GM12892 (cell line): Measurements from ENCODE around the gene TMCC2. TPM values are rescaled to one million over a fixed set of nuclear protein-coding genes. Genes with fewer than 3 reads are reported as not detected.
"Not testable (repeated sequence)": the region's sequence is repeated elsewhere in the genome, so short reads cannot be mapped to it uniquely, and the experiment has no call there.

Source experiments
- DNase-seq: peaks from one replicate; pipeline ENCODE4 v3.0.0; 2011; ENCODE audit not compliant: insufficient read length
- FAIRE-seq: peaks from 2 replicates; lab custom pipeline; 2011; peaks lifted over from hg19 to GRCh38; lab: Jason Lieb, UNC
- POLR2A ChIP-seq: IDR thresholded peaks from 2 replicates; pipeline ENCODE4 v1.6.1; 2011; ENCODE audit warnings: low read depth, low read length, control low read depth
- POLR2AphosphoS5 ChIP-seq: IDR thresholded peaks from 2 replicates; pipeline ENCODE4 v1.6.1; 2011; ENCODE audit warnings: low read depth, low read length, control low read depth
- TAF1 ChIP-seq: IDR thresholded peaks from 2 replicates; pipeline ENCODE4 v1.6.1; 2011; ENCODE audit warnings: low read depth, mild to moderate bottlenecking, control low read depth, low read length, borderline replicate concordance
- polyA plus RNA-seq: library from polyadenylated mRNA; unstranded; fragments of >200 nt; gene quantifications from one replicate; pipeline ENCODE4 v1.2.1, GENCODE V29; 2012; ENCODE audit warnings: missing spikeins, inconsistent platforms; ENCODE audit not compliant: missing spikeins

Gene TMCC2, protein sequence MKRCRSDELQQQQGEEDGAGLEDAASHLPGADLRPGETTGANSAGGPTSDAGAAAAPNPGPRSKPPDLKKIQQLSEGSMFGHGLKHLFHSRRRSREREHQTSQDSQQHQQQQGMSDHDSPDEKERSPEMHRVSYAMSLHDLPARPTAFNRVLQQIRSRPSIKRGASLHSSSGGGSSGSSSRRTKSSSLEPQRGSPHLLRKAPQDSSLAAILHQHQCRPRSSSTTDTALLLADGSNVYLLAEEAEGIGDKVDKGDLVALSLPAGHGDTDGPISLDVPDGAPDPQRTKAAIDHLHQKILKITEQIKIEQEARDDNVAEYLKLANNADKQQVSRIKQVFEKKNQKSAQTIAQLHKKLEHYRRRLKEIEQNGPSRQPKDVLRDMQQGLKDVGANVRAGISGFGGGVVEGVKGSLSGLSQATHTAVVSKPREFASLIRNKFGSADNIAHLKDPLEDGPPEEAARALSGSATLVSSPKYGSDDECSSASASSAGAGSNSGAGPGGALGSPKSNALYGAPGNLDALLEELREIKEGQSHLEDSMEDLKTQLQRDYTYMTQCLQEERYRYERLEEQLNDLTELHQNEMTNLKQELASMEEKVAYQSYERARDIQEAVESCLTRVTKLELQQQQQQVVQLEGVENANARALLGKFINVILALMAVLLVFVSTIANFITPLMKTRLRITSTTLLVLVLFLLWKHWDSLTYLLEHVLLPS
- 1.1 TPM for polyA plus RNA-seq

DNA sequence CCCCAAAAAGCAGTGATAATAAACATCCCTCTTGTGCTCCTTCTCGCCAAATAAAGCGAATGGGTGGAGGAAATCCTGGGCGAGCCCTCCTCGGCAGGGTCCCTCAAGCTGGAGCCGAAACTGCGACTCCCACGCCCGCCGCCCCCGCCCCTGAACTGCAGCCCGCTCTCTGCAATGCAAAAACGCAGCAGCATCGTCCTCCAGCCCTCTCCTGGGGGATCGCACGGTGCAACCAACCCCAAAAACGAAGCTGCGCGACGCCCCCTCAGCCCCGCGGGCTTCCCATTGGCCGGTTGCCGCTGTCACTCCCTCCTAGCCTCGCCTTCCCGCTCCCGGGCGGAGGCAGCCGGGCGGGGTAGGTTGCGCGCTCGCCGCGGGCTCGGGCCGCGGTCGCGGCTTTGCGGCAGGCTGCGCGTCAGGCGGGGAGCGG, at the start of gene TMCC2:
TMCC2 (plus strand) TSS at position 363 of the 430 bp plus-strand sequence. CDS start 619 bp downstream, outside the sequence.
- FAIRE-seq (peak; percentile 94), DNase-seq (peak; percentile 92)
- TF ChIP-seq TAF1 (no peak), POLR2A (no peak), POLR2AphosphoS5 (no peak)

DNA sequence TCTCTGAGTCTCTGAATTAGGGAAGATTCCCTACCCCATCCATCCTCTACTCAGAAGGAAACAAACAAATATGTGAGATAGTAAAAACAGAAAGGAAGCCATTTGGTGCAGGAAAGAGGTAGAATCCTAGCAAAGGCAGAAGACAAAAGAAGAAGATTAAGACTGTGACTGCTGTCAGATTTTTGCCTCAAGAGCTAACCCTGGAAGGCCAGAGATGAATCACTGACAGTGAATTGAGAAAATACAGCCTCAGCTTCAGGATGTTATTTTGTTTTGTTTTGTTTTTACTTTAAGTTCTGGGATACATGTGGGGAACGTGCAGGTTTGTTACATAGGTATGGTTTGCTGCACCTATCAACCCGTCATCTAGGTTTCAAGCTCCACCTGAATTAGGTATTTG, 47.9 kb upstream of the TMCC2 start:
- FAIRE-seq: no peak
- no peak for DNase-seq
- TF ChIP-seq TAF1 (no peak), POLR2A (no peak), POLR2AphosphoS5 (no peak)

DNA sequence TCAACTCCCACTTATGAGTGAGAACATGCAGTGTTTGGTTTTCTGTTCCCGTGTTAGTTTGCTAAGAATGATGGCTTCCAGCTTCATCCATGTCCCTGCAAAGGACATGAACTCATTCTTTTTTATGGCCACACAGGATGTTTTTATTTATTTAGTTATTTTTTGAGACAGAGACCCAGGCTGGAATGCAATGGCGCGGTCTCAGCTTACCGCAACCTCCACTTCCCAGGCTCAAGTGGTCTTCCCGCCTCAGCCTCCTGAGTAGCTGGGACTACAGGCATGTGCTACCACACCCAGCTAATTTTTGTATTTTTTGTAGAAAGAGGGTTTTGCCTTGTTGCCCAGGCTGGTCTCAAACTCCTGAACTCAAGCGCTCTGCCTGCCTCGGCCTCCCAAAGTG, 47.4 kb upstream of the TMCC2 start:
- DNase-seq, FAIRE-seq: not testable (repeated sequence)

DNA sequence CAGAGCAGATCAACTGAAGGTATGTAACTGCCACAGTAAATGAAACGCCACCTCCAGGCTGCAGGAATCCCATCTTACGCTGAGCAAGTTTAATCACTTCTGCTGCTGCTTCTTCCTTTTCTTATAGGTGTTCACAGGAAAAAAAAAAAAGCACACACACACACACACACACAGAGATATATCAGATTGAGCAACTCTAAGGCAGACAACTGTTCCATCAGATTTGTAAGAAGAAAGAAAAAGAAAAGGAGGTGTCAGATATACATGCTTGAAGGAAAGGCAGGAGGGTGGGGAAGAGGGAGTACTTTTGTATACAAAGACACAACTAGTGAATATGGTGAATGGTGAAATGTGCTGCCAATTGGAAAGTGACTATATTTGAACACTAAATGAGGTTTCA, 44.8 kb upstream of the TMCC2 start:
- TF ChIP-seq POLR2AphosphoS5 (no peak), TAF1 (no peak), POLR2A (no peak)
- DNase-seq (no peak), FAIRE-seq (no peak)

DNA sequence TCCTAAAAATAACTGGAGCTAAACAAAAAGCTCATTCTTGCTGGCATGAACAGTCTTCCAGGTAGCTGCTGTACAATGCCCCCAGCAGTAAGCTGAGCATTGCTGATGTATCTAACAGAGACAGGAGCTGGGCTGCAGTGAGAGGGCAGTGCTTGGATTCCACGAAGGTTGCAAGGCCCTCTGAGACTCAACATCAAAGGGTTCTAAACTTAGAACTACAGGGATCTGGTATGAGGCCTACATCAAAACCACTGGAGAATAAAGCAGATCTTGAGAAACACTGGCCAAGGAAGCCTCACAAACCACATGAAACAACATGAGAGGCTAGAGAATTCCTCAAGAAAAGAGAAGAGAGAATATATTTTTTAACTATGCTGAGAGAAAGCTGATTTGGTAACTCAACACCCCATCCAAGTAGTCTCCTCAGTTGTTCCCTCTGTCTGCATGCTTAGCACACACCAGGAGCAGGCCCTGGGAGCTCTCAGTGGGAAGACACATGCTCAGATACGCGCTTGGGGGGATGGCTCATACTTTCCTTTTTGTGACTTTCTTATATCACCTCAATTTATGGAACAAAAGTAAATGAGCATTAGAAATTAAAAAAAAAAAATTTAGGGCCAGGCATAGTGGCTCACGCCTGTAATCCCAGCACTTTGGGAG, 43.9 kb upstream of the TMCC2 start:
- DNase-seq (no peak), FAIRE-seq (no peak)
- TF ChIP-seq TAF1: no peak
- no peak for TF ChIP-seq POLR2A
- no peak for TF ChIP-seq POLR2AphosphoS5

DNA sequence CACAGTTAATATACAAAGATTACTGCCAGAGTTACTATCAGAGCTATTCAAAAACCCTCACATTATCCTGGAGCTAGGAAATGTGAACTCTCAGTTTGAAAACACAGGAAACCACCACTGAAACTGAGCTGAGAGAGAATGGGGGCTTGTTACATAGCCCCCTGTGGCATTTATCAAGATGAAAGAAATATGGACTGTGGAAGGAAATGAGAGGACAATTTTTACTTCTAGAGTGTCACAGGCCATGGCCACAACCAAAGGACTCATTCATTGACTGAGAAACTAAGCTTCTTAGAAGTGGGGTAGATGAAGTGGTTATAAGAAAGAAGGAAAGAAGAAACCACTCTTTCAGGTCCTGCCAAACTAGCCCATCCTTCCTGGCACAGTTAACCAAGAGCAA, 41.6 kb upstream of the TMCC2 start:
- FAIRE-seq: no peak
- DNase-seq: no peak
- TF ChIP-seq POLR2AphosphoS5: no peak
- no peak for TF ChIP-seq POLR2A
- TF ChIP-seq TAF1: no peak

DNA sequence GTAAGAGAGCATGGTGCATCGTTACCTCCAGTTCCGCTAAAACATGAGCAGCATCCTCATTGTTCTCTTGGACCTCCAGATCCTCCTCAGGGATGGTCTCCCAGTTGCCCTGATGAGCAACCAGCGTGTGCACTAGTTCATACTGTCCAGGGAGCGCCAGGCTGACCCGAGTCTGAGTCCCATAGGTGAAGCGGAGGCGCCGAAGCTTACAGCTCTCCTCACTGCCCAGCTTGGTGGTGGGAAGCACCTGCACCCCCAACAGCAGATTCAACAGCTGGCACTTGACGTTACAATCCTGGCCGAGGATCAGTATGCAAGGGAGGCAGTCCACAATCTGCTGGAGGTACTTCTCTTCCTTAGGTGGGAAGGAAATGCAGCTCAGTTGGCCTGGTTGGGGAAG, 40.3 kb upstream of the TMCC2 start:
- no peak for DNase-seq
- TF ChIP-seq TAF1 (no peak), POLR2AphosphoS5 (no peak), POLR2A (no peak)
- no peak for FAIRE-seq

DNA sequence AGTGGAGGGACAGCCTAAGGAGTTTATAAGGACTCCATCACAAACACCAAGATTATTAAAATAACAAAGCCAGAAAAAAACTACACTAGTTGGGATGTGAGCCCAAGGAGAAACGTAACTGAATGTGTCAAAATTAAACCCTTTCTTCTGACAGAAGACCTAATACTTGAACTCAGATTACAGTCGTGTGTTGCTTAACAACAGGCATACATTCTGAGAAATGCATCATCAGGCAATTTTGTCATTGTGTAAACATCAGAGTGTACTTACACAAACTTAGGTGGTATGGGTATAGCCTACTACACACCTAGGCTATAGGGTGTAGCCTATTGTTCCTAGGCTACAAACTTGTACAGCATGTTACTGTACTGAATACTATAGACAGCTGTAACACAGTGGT, 39.6 kb upstream of the TMCC2 start:
- TF ChIP-seq POLR2A: no peak
- TF ChIP-seq TAF1: no peak
- no peak for TF ChIP-seq POLR2AphosphoS5
- DNase-seq (no peak), FAIRE-seq (no peak)

DNA sequence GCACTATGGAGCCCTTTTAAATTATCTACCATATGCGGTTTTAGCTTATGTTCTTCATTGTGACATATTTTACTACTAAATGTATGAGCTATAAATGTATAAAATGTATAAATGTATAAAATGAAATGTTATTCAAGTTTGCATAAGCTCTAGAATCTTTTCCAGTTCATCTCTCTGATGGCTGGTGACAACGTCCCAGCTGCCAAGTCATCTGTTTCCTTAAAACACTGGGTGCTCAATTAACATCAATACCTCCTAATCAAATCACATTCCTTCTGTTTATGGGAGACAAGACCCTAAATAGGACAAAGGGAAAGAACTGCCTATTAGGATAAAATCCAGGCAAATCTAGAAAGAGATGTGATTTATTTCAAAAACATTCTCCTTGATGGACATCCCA, 39.1 kb upstream of the TMCC2 start:
- no peak for TF ChIP-seq TAF1
- no peak for TF ChIP-seq POLR2A
- TF ChIP-seq POLR2AphosphoS5: no peak
- FAIRE-seq (no peak), DNase-seq (no peak)

DNA sequence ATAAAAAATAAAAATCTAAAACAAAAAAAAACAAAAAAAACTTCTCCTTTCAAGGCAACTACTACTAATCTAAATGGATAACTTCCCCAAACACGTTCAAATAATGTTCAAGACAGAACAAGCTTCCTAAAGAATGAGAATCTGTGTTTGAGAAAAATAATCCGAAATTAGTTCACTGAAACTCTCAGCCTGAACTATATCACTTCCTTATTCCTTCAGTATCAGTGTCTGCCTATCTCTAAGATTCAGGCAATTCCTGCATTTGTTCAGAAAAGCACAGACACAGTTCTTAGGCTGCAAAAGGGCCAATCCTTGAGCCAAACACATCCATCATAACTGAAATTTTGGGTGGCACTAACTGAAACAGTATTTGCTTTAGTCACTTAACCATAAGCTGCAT, 38.6 kb upstream of the TMCC2 start:
- TF ChIP-seq TAF1: no peak
- no peak for TF ChIP-seq POLR2AphosphoS5
- no peak for TF ChIP-seq POLR2A
- FAIRE-seq (no peak), DNase-seq (no peak)

DNA sequence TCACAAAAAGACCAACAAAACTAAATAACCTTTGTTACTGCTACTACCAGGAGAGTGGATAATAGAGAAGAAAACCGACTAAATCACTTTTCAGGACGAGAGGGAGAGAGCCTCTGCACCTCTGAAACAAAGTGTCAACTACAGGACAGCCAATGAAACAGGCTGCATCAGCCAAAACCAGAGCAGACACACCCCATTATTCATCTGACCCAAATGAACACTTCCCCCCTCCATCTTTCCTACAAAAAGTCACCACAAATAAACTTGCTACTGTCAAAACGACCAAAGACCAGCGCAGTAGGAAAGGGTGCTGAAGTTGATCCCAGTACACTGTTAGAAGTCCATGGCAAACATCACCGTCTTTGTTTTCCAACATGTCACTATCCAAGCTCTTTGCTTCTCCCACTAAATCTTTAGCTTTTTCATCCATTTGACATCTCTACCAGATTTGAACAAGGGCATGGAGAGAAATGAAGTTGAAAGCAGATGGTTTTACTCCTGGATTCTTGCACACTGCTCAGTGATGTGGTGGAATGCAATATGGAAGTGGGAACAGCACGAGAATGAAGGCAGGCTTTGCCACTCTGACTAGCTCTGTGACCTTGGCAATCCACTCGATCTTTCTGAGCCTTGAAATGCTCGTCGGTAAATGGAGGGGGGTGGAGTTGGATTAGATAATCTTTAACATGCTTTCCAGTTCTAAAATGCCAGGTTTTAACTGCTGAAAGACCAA, 36.7 kb upstream of the TMCC2 start:
- FAIRE-seq: no peak
- DNase-seq: no peak

DNA sequence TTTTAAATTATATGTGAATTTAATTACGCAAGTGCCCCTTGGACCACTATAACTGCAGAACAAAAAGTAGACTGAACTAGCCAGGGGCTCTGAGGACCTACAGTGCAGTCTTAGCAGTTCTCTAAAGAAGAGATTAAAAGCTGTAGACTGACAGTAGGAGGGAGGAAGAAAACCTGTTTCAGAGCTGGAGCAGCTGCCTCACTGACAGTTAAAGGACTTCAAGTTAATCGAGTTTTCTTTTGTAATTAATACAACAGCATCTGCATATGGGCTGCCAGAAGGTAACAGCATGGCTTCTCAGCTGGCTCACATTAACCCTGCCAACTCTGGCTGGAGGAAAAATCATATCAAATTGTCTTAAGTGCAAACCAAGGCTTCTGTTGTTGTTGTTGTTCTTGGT, 36.1 kb upstream of the TMCC2 start:
- TF ChIP-seq POLR2A (no peak), TAF1 (no peak), POLR2AphosphoS5 (no peak)
- DNase-seq (no peak), FAIRE-seq (no peak)

More for the DNA sequence above, 36.7 kb upstream of the TMCC2 start:
- TF ChIP-seq TAF1: no peak
- TF ChIP-seq POLR2A: no peak
- no peak for TF ChIP-seq POLR2AphosphoS5
